HG03565 (cell line): Measurements from ENCODE around the gene ARMC3.
"Not testable (repeated sequence)": the region's sequence is repeated elsewhere in the genome, so short reads cannot be mapped to it uniquely, and the experiment has no call there.

ENCODE experiments used
- ATAC-seq: cut with Tn5 transposase; IDR thresholded peaks from one replicate; pipeline ENCODE4 v1.9.1; 2021; ENCODE audit warnings: mild to moderate bottlenecking, moderate library complexity; ENCODE audit not compliant: unreplicated experiment

ARMC3 gene, protein sequence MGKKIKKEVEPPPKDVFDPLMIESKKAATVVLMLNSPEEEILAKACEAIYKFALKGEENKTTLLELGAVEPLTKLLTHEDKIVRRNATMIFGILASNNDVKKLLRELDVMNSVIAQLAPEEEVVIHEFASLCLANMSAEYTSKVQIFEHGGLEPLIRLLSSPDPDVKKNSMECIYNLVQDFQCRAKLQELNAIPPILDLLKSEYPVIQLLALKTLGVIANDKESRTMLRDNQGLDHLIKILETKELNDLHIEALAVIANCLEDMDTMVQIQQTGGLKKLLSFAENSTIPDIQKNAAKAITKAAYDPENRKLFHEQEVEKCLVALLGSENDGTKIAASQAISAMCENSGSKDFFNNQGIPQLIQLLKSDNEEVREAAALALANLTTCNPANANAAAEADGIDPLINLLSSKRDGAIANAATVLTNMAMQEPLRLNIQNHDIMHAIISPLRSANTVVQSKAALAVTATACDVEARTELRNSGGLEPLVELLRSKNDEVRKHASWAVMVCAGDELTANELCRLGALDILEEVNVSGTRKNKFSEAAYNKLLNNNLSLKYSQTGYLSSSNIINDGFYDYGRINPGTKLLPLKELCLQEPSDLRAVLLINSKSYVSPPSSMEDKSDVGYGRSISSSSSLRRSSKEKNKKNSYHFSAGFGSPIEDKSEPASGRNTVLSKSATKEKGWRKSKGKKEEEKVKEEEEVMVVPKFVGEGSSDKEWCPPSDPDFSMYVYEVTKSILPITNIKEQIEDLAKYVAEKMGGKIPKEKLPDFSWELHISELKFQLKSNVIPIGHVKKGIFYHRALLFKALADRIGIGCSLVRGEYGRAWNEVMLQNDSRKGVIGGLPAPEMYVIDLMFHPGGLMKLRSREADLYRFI

GRCh38 chr10:22927661-22928403 lies at the start of gene ARMC3:
Gene ARMC3, plus strand, starts transcription at chr10:22928053. Its CDS starts 3,944 bp downstream, at chr10:22931997.
- peak; percentile 74 for ATAC-seq

GRCh38 chr10:22891797-22892196 lies 36.1 kb upstream of the ARMC3 start:
- no peak for ATAC-seq

DNA sequence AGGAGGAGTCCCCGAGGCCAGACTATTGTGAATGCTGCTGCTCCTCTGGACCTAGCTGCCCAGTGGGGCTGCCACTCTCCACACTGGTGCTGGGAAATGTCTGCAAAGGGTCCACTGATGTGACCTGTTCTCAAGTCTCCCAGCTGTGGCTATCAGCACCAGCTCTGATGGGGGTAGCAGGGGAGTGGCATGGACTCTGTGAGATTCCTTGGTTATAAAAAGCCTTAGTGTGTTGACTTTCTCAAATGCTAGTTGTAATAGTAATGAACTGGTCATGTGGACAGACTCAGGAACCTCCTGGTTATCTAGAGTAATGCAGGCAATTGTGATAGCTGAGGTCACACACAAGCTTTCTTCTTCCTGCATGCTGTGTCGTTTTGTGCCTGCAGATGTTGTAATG lies 34.1 kb upstream of the ARMC3 start:
- no peak for ATAC-seq

- no peak for ATAC-seq
These were observed 33.1 kb upstream of the ARMC3 start for GRCh38 chr10:22894714-22895113.

DNA sequence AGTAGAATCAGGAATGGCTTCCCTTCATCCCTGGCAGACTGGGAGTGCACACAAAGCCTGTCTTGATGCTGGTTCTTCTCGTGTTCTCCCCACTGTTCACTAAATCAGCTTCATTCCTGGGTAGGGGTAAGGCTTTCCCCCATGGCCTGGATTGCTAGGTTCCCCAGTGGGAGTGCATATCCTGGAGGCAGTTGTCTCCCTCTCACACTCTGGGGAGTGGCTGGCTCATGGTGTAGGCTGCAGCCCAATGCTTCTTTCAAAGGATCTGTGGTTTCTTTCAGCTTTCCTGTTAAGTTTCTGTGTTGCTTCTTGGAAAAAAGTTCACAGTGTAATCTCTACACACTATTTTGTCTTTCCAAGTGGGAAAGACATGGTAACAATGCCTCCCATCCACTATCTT lies 32.6 kb upstream of the ARMC3 start:
- ATAC-seq = no peak

DNA sequence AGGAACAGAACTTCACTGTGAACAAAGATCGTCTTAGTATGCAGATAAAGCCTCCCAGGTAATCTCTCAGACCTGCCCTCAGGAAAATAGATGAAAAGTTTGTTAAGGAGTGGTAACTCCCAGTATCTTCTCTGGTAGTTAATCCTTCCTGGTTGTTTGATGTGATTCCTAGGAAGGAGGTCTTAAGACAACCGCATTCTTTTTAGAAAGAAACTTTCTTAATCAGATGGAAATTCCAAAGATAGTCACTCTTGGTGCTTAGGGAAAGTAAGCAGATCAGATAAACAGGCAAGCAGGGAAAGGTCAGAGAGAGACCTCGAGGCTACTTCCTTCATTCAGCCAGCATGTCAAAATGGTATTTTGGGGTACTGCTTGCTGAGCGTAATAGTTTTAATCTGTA lies 30.5 kb upstream of the ARMC3 start:
- ATAC-seq = no peak

DNA sequence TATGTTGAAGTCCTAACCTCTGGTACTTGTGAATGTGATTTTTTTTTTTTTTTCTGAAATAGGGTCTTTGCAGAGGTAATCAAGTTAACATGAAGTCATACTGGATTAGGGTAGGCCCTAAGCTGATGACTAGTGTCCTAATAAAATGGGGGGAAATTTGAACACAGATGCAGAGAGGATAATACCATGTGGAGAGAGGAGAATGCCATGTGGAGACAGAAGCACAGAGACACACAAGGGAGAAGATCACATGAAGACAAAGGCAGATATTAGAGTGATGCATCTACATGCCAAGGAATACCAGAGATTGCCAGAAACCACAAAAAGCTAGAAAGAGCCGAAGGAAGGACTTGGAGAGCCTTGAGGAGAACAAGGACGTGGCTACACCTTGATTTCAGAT lies 28.5 kb upstream of the ARMC3 start:
- no peak for ATAC-seq

- no peak for ATAC-seq
These were observed 28.1 kb upstream of the ARMC3 start for GRCh38 chr10:22899775-22900174.

- no peak for ATAC-seq
These were observed 26.8 kb upstream of the ARMC3 start for GRCh38 chr10:22900841-22901601.

GRCh38 chr10:22902147-22902546 lies 25.7 kb upstream of the ARMC3 start:
- ATAC-seq = not testable (repeated sequence)

GRCh38 chr10:22903694-22904093 lies 24.2 kb upstream of the ARMC3 start:
- ATAC-seq = no peak

- no peak for ATAC-seq
These were observed 21.1 kb upstream of the ARMC3 start for GRCh38 chr10:22906767-22907166.

DNA sequence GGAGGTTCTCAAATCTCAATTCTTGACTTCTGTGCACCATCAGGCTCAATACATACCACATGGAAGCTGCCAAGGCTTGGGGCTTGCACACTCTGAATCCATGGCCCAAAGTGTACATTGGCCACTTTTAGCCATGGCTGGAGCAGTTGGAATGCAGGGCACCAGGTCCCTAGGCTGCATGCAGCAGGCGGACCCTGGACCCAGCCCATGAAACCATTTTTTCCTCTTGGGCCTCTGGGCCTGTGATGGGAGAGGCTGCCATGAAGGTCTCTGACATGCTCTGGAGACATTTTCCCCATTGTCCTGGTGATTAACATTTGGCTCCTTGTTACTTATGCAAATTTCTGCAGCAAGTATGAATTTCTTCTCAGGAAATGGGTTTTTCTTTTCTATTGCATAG lies 19.0 kb upstream of the ARMC3 start:
- no peak for ATAC-seq

- ATAC-seq = not testable (repeated sequence)
These were observed 18.2 kb upstream of the ARMC3 start for GRCh38 chr10:22909673-22910072.

- ATAC-seq = no peak
These were observed 16.8 kb upstream of the ARMC3 start for GRCh38 chr10:22911067-22911466.

GRCh38 chr10:22911889-22912762 lies 15.7 kb upstream of the ARMC3 start:
- ATAC-seq = no peak

- ATAC-seq = no peak
These were observed 15.0 kb upstream of the ARMC3 start for GRCh38 chr10:22912763-22913384.

- no peak for ATAC-seq
These were observed 14.3 kb upstream of the ARMC3 start for GRCh38 chr10:22913474-22914092.

- ATAC-seq = no peak
These were observed 12.5 kb upstream of the ARMC3 start for GRCh38 chr10:22915314-22915713.
